ENCODE data around the gene ZHX3.
A peak's percentile ranks its signal among the peaks of the same experiment; 100 is the strongest.

Gene ZHX3

GRCh38 chr20:41182296-41183212 is 135.0 kb downstream of the ZHX3 start:
- no peak for DNase-seq

- no peak for DNase-seq
These were observed 136.0 kb downstream of the ZHX3 start for GRCh38 chr20:41181567-41181966.

GRCh38 chr20:41180599-41181333 is 136.8 kb downstream of the ZHX3 start:
- no peak for DNase-seq

- DNase-seq, result no peak
These were observed 137.6 kb downstream of the ZHX3 start for GRCh38 chr20:41179961-41180360.

GRCh38 chr20:41178904-41179432 is 138.6 kb downstream of the ZHX3 start:
- no peak for DNase-seq

- no peak for DNase-seq
These were observed 139.0 kb downstream of the ZHX3 start for GRCh38 chr20:41178495-41178894.

GRCh38 chr20:41177636-41178035 is 139.9 kb downstream of the ZHX3 start:
- no peak for DNase-seq

- DNase-seq, result no peak
These were observed 140.6 kb downstream of the ZHX3 start for GRCh38 chr20:41176711-41177552.

GRCh38 chr20:41175727-41176330 is 141.7 kb downstream of the ZHX3 start:
- no peak for DNase-seq

GRCh38 chr20:41175201-41175651 is 142.3 kb downstream of the ZHX3 start:
- no peak for DNase-seq

GRCh38 chr20:41174782-41175181 is 142.7 kb downstream of the ZHX3 start:
- DNase-seq, result no peak

- no peak for DNase-seq
These were observed 143.2 kb downstream of the ZHX3 start for GRCh38 chr20:41174373-41174772.

GRCh38 chr20:41173791-41174341 is 143.7 kb downstream of the ZHX3 start:
- DNase-seq, result no peak

- peak; percentile 12 to 24 for DNase-seq
These were observed 144.3 kb downstream of the ZHX3 start for GRCh38 chr20:41173161-41173721.

- DNase-seq, result no peak
These were observed 145.0 kb downstream of the ZHX3 start for GRCh38 chr20:41172296-41173140.

- no peak for DNase-seq
These were observed 145.7 kb downstream of the ZHX3 start for GRCh38 chr20:41171736-41172295.

GRCh38 chr20:41170386-41171105 is 147.0 kb downstream of the ZHX3 start:
- DNase-seq, result no peak

- DNase-seq, result no peak
These were observed 147.7 kb downstream of the ZHX3 start for GRCh38 chr20:41169791-41170351.

GRCh38 chr20:41169162-41169690 is 148.3 kb downstream of the ZHX3 start:
- no peak for DNase-seq
